Cardiac muscle cell (in vitro differentiated cells and primary cell): ENCODE data around the gene ZNF723. TPM values are rescaled to one million over a fixed set of nuclear protein-coding genes. Genes with fewer than 3 reads are reported as not detected.

Source experiments
- DNase-seq, 2 donors: peaks; one replicate each; pipeline versions ENCODE4 v3.0.0 to v3.0.0-alpha.2; 2010 to 2017; ENCODE audit warnings: low read depth in 1 of 2, low spot score in 1 of 2
- H3K27ac ChIP-seq: fragments of 200-600 bp; sonication (generic); 2 replicates; pipeline ENCODE4 v1.5.1; 2016
- H3K27me3 ChIP-seq: fragments of 200-600 bp; sonication (generic); 2 replicates; pipeline ENCODE4 v1.6.0; 2016; ENCODE audit warnings: control low read depth
- H3K36me3 ChIP-seq: fragments of 200-600 bp; sonication (generic); 2 replicates; pipeline ENCODE4 v1.5.1; 2016; ENCODE audit warnings: control low read depth
- H3K4me1 ChIP-seq: fragments of 200-600 bp; sonication (generic); 2 replicates; pipeline ENCODE4 v1.8.1; 2017; ENCODE audit warnings: low read depth, mild to moderate bottlenecking, mixed run types
- H3K4me3 ChIP-seq: fragments of 200-600 bp; sonication (generic); 2 replicates; pipeline ENCODE4 v1.5.1; 2016; ENCODE audit warnings: mild to moderate bottlenecking
- H3K9me3 ChIP-seq: fragments of 200-600 bp; sonication (generic); 2 replicates; pipeline ENCODE4 v1.5.1; 2017; ENCODE audit warnings: low read depth, mild to moderate bottlenecking, control low read depth
- polyA plus RNA-seq: library from polyadenylated mRNA; unstranded; fragments of >200 nt; fragmentation: Nextera tagmentation; extraction: Ambion mirVana; gene quantifications from 2 replicates; pipeline ENCODE4 v1.2.1, GENCODE V29; 2016
- total RNA-seq: library from RNA; depleted of rRNA; stranded (reverse); fragments of >200 nt; gene quantifications from 2 replicates; pipeline ENCODE4 v1.2.3, GENCODE V29; 2016
- TF ChIP-seq, protein P1 (sequence below): IDR thresholded peaks from 2 replicates; pipeline ENCODE4 v1.5.1; 2012; ENCODE audit warnings: low read depth, mild to moderate bottlenecking, low read length

Gene ZNF723
- total and polyA plus RNA-seq, 2 experiments from 2014 or later = not detected

DNA sequence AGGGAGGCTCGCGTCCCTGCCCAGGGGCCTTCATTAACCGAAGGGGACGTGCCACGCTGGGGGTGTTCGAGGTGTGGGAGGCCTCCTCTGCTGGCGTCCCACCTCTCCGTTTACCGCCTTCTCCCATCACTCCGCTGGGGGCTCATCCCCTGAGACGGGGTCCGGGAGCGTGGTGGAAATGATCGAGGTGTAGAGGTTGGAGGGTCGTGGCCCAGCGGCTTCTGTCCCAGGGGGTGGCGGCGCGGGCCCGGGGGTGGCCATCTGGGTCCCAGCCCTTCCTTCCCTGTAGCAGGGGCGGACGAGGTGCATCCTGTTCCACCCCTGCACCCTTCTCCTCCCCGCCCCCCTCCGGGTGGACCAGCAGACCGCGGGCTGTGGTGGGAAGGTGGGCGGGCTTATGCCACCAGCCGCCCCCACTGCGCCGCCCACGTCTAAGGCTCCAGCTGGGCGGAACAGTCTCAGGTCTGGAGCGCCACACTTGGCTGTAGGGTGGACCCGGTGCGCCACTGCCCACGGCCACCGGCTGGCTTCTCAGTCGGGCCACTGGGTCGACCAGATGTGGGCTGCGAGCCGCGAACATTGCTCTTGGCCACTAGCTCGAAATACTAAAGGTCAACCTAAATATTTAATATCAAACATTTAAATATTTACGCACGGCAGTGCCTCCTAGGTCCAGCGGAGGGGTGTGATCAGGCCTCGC, 69.5 kb downstream of the ZNF723 start:
- no peak for DNase-seq
- TF ChIP-seq, protein P1, sequence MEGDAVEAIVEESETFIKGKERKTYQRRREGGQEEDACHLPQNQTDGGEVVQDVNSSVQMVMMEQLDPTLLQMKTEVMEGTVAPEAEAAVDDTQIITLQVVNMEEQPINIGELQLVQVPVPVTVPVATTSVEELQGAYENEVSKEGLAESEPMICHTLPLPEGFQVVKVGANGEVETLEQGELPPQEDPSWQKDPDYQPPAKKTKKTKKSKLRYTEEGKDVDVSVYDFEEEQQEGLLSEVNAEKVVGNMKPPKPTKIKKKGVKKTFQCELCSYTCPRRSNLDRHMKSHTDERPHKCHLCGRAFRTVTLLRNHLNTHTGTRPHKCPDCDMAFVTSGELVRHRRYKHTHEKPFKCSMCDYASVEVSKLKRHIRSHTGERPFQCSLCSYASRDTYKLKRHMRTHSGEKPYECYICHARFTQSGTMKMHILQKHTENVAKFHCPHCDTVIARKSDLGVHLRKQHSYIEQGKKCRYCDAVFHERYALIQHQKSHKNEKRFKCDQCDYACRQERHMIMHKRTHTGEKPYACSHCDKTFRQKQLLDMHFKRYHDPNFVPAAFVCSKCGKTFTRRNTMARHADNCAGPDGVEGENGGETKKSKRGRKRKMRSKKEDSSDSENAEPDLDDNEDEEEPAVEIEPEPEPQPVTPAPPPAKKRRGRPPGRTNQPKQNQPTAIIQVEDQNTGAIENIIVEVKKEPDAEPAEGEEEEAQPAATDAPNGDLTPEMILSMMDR = no peak
- no peaks in the 10 kb centered on the region for H3K27me3 ChIP-seq
- no peaks in the 10 kb centered on the region for H3K36me3 ChIP-seq
- H3K4me3 ChIP-seq = no peak overlapping the region
- H3K27ac ChIP-seq = no peak overlapping the region
- H3K4me1 ChIP-seq = no peaks in the 10 kb centered on the region
- H3K9me3 ChIP-seq = peaks cover 3% of the 10 kb centered on the region

Other genes starting within 250 kb of the ZNF723 start
- gene ZNF492, start 198.0 kb upstream of the ZNF723 start, total RNA-seq = not detected in 2 replicates
- not detected in 2 replicates for gene ZNF492, start 198.0 kb upstream of the ZNF723 start, polyA plus RNA-seq
- gene ZNF99, start 48.1 kb upstream of the ZNF723 start, total RNA-seq = not detected in 2 replicates
- not detected in 2 replicates for gene ZNF99, start 48.1 kb upstream of the ZNF723 start, polyA plus RNA-seq
- not detected in 2 replicates for gene ZNF728, start 170.9 kb downstream of the ZNF723 start, total RNA-seq
- gene ZNF728, start 170.9 kb downstream of the ZNF723 start, polyA plus RNA-seq = not detected in 2 replicates